GM12865 (cell line): ENCODE results near the gene PHOSPHO2.

Experiments used
- DNase-seq: peaks from one replicate; pipeline ENCODE4 v3.0.0; 2010; ENCODE audit warnings: low read depth
- H3K4me3 ChIP-seq: 2 replicates; pipeline ENCODE4 v1.5.1; 2011; ENCODE audit warnings: mild to moderate bottlenecking, low read depth, low read length, control low read depth
- TF ChIP-seq, protein P1 (sequence below): IDR thresholded peaks from 2 replicates; pipeline ENCODE4 v1.5.1; 2011; ENCODE audit warnings: low read length, control low read depth, low read depth, inconsistent platforms; ENCODE audit not compliant: insufficient read depth; ENCODE audit errors: missing control alignments

Gene PHOSPHO2, protein sequence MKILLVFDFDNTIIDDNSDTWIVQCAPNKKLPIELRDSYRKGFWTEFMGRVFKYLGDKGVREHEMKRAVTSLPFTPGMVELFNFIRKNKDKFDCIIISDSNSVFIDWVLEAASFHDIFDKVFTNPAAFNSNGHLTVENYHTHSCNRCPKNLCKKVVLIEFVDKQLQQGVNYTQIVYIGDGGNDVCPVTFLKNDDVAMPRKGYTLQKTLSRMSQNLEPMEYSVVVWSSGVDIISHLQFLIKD

DNA sequence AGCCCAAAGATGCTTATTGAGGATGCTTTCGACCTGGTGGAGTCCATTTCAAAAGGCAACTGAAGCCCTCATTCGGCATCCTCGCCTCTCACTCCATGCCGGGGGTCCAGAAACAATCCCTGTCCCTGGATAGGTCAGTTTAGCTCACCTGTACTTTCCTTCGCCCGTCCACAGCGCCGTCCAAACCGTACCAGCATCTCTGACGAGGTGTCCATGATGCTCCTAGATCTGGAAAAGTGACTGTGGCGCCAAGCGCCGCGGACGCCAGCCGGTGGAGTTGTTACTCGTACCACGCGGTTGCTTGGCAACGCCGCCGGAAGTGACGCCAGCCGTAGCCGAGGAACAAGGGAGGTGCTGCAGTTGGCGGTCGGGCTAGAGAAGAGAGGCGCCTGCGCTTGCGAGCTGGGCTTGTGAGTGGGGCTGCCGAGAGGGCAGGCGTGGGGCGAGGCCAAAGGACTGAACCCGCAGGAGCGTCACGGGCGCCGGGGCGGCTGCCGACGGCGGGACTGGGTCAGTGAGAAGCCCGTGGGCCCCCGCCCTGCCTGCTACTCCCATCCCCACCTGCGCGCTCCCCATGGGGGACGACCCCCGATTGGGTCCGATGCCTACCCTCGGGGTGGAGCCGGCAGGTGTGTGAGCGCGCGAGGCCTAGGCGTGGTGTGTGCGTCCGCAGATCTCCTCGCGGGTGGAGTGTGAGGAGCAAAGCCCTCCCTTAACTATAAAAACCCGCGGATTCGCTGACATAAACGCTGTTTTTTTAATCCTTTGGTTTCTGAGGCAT is at the start of gene PHOSPHO2, which contains the start of gene CFAP210:
Gene PHOSPHO2 (plus strand): TSS at position 357 of the 781 bp plus-strand sequence. CDS start 6,503 bp downstream, outside the sequence.
Gene CFAP210 (minus strand): TSS at position 293 of the 781 bp plus-strand sequence. CDS start 78 bp downstream, at position 215.
- H3K4me3 ChIP-seq = peak within 1 kb of the TSS; percentile 97
- peak; percentile 97 for DNase-seq
- TF ChIP-seq, protein P1, sequence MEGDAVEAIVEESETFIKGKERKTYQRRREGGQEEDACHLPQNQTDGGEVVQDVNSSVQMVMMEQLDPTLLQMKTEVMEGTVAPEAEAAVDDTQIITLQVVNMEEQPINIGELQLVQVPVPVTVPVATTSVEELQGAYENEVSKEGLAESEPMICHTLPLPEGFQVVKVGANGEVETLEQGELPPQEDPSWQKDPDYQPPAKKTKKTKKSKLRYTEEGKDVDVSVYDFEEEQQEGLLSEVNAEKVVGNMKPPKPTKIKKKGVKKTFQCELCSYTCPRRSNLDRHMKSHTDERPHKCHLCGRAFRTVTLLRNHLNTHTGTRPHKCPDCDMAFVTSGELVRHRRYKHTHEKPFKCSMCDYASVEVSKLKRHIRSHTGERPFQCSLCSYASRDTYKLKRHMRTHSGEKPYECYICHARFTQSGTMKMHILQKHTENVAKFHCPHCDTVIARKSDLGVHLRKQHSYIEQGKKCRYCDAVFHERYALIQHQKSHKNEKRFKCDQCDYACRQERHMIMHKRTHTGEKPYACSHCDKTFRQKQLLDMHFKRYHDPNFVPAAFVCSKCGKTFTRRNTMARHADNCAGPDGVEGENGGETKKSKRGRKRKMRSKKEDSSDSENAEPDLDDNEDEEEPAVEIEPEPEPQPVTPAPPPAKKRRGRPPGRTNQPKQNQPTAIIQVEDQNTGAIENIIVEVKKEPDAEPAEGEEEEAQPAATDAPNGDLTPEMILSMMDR = no peak

DNA sequence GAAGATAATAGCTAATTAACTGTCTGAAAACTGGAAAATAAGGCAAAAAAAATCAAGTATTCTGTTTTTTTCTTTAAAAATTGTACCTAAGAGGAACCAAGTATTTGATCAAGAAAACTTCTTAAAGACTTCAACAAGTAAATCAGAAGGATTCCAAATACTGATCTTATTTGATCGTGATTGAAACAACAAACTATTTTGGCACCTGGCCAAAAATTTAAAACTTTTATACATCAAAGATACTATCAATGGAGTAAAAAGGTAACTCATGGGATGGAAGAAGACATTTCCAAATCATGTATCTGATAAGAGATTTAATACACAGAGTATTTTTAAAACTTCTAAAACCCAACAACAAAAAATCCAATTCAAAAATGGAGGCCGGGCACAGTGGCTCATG is 46.8 kb upstream of the PHOSPHO2 start:
- no peak for DNase-seq
- H3K4me3 ChIP-seq = no peak overlapping the region
- TF ChIP-seq, protein P1 = no peak

DNA sequence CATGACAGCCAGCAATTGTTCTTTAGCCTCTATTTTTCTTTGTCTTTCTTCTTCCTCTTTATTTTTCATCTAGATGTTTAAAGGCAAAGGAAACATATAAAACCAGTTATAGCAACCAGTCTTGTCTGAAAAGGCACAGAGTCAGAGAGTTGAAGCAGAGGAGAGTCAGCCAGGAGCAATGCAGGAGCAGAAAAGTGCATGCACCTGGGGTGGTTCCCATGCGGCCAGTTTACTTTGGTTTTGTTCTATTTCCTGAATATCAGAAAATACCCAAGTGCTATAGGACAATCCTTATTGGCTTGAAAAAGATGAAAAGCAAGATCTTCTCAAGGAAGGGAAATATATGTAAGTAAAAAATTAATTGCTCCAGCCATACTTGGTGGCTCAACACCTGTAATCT is 45.0 kb upstream of the PHOSPHO2 start:
- no peak for DNase-seq
- TF ChIP-seq, protein P1 = no peak
- no peak overlapping the region for H3K4me3 ChIP-seq

DNA sequence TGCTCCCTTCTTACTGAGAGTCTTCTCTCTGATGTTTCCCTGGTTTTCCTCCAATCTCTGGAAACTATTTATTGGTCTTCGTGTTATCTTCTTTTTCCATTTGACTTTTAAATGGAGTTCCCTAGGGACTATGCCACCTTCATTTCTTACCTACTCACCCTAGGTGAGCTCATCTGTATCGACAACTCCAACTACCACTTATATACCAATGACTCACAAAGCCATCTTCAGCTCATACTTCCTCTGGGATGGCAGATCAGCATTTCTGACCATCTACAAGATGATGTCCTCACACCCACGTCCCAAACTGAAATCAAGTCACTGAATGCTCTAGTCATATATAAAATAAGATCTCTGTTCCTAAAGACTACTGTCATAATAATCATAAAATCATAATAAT is 40.6 kb upstream of the PHOSPHO2 start:
- DNase-seq = no peak
- H3K4me3 ChIP-seq = no peak overlapping the region
- TF ChIP-seq, protein P1 = no peak

DNA sequence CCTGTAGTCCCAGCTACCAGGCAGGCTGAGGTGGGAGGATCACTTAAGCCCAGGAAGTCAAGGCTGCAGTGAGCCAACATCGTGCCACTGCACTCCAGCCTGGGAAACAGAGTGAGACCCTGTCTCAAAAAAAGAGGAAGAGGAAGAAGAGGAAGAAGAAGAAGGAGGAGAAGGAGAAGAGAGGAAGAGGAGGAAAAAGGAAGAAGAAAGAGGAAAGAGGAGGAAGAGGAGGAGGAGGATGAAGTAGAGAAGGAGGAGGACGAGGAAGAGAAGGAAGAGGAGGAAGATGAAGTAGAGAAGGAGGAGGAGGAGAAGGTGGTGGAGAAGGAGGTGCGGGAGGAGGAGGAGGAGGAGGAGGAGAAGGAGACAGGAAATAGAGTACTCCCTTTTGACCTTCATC is 38.1 kb upstream of the PHOSPHO2 start:
- no peak overlapping the region for H3K4me3 ChIP-seq
- DNase-seq = no peak
- TF ChIP-seq, protein P1 = no peak

DNA sequence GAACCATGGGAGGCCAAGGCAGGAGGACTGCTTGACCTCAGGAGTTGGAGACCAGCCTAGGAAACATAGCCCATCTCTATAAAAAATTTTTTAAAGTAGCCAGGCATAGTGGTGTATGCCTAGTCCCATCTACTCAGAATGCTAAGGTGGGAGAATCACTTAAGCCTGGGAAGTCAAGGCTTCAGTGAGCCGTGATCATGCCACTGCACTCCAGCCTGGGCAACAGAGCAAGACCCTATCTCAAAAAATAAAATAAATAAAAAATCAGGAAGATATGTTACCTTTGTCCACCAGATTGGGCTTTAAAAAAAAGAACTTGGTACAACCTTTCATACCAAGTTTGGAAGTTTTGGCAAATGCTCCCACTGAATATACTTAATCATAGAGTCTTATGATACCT is 35.4 kb upstream of the PHOSPHO2 start:
- no peak for DNase-seq
- no peak overlapping the region for H3K4me3 ChIP-seq
- TF ChIP-seq, protein P1 = no peak

DNA sequence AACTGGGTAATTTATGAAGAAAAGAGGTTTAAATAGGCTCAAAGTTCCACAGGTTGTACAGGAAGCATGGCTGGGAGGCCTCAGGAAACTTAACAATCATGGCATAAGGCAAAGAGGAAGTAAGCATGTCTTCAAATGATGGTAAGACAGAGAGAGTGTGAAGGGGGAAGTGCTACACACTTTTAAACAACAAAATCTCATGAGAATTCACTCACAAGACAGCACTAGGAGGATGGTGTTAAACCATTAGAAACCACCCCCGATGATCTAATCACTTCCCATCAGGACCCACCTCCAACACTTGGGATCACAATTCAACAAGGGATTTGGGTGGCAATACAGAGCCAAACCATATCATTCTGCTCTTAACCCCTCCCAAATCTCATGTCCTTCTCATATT is 34.9 kb upstream of the PHOSPHO2 start:
- no peak overlapping the region for H3K4me3 ChIP-seq
- TF ChIP-seq, protein P1 = no peak
- no peak for DNase-seq
